Gastroesophageal sphincter (tissue), 4 donors: ENCODE measurements around the gene KDM4C. TPM values are rescaled to one million over a fixed set of nuclear protein-coding genes. Genes with fewer than 3 reads are reported as not detected.

Experiments
- ATAC-seq: fragments of 150-250 bp; one replicate; pipeline ENCODE4 v1.9.1; 2016; ENCODE audit warnings: mild to moderate bottlenecking, moderate library complexity
- H3K27ac ChIP-seq, 4 donors: fragments of 200-600 bp; sonication (generic) in 3 of 4; 1 replicate in 3 of 4; 2 replicates in 1 of 4; pipeline ENCODE4 v1.5.1; 2016 to 2019
- H3K27me3 ChIP-seq: fragments of 200-600 bp; sonication (generic); one replicate; pipeline ENCODE4 v1.5.1; 2019
- H3K36me3 ChIP-seq, 2 donors: fragments of 200-600 bp; sonication (generic); one replicate each; pipeline ENCODE4 v1.5.1; 2019; ENCODE audit warnings: control low read depth in 1 of 2
- H3K4me1 ChIP-seq, 3 donors: fragments of 200-600 bp; sonication (generic); 1 replicate in 2 of 3; 2 replicates in 1 of 3; pipeline ENCODE4 v1.5.1; 2016 to 2019; ENCODE audit warnings: control low read depth in 2 of 3
- H3K4me3 ChIP-seq, 2 donors: fragments of 200-600 bp; sonication (generic); one replicate each; pipeline ENCODE4 v1.5.1; 2019; ENCODE audit warnings: mild to moderate bottlenecking in 1 of 2, moderate library complexity in 1 of 2
- H3K9me3 ChIP-seq, 3 donors: fragments of 200-600 bp; sonication (generic); one replicate each; pipeline ENCODE4 v1.5.1; 2017 to 2019; ENCODE audit warnings: control low read depth in 2 of 3
- CTCF ChIP-seq, 4 experiments: fragments of 200-600 bp in 2 of 4; fragments of 450-650 bp in 2 of 4; sonication (generic) in 1 of 4; IDR thresholded peaks; one replicate each; pipeline ENCODE4 v1.5.1; 2017 to 2019; ENCODE audit warnings: antibody characterized with exemption in 4 of 4, mild to moderate bottlenecking in 2 of 4, moderate library complexity in 2 of 4
- EP300 ChIP-seq: sonication (generic); formaldehyde crosslinking; IDR thresholded peaks from one replicate; pipeline ENCODE4 v1.6.1; 2017; ENCODE audit warnings: antibody characterized with exemption, mild to moderate bottlenecking
- POLR2A ChIP-seq, 2 donors: fragments of 450-650 bp; IDR thresholded peaks; one replicate each; pipeline ENCODE4 v1.6.1; 2017; ENCODE audit warnings: antibody characterized with exemption in 2 of 2, mild to moderate bottlenecking in 2 of 2, moderate library complexity in 1 of 2
- POLR2AphosphoS5 ChIP-seq: sonication (generic); formaldehyde crosslinking; IDR thresholded peaks from one replicate; pipeline ENCODE4 v1.6.1; 2017; ENCODE audit warnings: antibody characterized with exemption
- WGBS, 2 donors: methylation state at CpG; one replicate each; pipeline ENCODE4 v1.1.5; 2018; ENCODE audit warnings: low coverage in 1 of 2; 5-methylcytosine and 5-hydroxymethylcytosine counted together
- total RNA-seq, 4 donors: library from RNA; depleted of rRNA; stranded (reverse); fragments of >200 nt; gene quantifications; one replicate each; pipeline ENCODE4 v1.1.0, GENCODE V29; 2016

Gene KDM4C
- total RNA-seq, 4 donors from 2014 or later: 17.7 to 65.2 (median 29.5) TPM

DNA sequence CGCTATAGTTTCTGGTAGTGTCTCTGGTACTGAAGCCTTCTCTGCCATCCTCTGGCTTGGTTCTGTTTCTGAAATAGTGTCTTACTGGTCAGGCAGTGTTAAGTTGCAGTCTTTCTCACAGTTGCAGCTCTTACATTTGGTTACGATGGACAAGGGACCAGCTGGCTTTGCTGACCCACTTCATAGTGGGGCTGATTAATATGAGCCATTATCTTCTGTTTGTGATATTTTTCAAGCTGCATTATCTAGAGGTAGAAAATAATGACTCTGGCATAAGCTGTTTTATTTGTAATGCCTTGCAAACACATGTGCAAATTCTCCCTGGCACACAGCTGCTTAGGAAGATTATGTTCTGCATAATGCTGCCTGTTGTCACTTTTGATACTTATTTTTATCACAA is 199.1 kb downstream of the KDM4C start:
- Histone ChIP-seq H3K36me3 (peaks cover 0 to 16% of the 10 kb centered on the region in 2 donors), H3K4me1 (peaks cover 0 to 26% (median 0%) of the 10 kb centered on the region in 3 donors), H3K4me3 (no peak overlapping the region), H3K27me3 (no peaks in the 10 kb centered on the region), H3K9me3 (no peaks in the 10 kb centered on the region), H3K27ac (no peak overlapping the region)
- TF ChIP-seq EP300 (no peak), POLR2AphosphoS5 (no peak), POLR2A (IDR thresholded peaks at IDR 0.05) (no peak), CTCF (IDR thresholded peaks at IDR 0.05) (no peak)
- ATAC-seq: no peak
- WGBS, 2 donors: 64 to 86% methylated on average over 1 to 2 of the region's 2 CpGs

DNA sequence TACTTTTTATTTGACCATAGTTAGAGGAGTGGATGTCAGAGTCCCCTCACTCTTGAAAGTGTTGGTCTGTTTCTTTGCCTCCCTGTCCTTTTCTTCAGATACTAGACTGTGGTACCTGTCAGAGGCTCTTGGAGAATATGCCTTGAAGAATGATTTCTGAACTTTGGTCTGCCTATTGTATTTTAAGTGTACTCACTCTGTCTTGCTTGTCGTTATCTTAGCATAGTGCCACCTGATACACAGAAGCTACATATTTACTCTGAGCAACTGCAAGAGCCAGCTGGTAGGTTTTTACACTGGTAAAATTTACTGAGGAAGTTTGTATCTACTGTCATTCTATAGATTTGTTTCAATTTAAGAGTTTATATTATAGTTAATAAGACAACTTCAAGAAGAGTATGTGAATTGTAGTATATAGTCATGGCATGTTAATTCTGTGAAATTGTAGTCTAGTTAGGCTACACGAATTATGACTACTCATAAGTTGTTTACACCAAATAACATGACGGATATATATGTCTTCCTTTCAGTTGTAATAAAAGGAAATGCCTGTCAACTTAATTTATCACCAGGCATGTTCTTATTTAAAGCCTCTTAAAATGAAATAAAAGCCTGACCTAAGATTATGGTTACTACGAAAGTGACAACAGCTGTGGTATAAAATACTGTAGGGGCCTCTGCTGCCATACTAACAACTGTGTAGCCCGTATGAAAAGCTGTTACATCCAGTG is 201.7 kb downstream of the KDM4C start:
- Histone ChIP-seq H3K4me3 (no peak overlapping the region), H3K27me3 (no peaks in the 10 kb centered on the region), H3K27ac (no peak overlapping the region), H3K9me3 (no peaks in the 10 kb centered on the region), H3K36me3 (peaks cover 0 to 16% of the 10 kb centered on the region in 2 donors), H3K4me1 (peaks cover 0 to 22% (median 0%) of the 10 kb centered on the region in 3 donors)
- ATAC-seq: no peak
- WGBS, 2 donors: 62 to 79% methylated on average over 4 to 5 of the region's 5 CpGs
- TF ChIP-seq CTCF (IDR thresholded peaks at IDR 0.05): no peak
- no peak for TF ChIP-seq POLR2A (IDR thresholded peaks at IDR 0.05)

DNA sequence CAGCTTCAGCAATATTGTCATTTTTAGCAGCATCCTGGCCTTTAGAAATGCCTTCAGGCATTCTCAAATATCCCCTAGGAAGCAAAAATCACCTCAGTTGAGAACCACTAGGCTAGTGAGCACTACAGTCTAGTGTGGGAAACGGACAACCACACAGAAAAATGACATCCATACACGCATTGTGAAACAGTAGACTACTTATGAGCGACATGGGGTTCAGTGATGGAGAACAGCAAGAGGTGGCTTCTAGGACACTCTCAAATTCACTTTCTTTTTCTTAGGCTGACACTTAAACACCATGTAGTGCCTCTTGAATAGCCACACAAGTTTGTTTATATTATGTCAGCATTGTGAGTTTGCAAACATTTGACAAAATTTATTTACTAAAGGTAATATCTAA is 203.0 kb downstream of the KDM4C start:
- no peaks in the 10 kb centered on the region for H3K9me3 ChIP-seq
- 96 to 100% methylated on average over 3 of the region's 3 CpGs for WGBS, 2 donors
- TF ChIP-seq CTCF (IDR thresholded peaks at IDR 0.05) (no peak), POLR2A (IDR thresholded peaks at IDR 0.05) (no peak), EP300 (no peak), POLR2AphosphoS5 (no peak)
- no peak overlapping the region for H3K4me3 ChIP-seq
- no peaks in the 10 kb centered on the region for H3K27me3 ChIP-seq
- peaks cover 0 to 16% of the 10 kb centered on the region in 2 donors for H3K36me3 ChIP-seq
- no peak for ATAC-seq
- H3K4me1 ChIP-seq: peaks cover 0 to 9% (median 0%) of the 10 kb centered on the region in 3 donors
- no peak overlapping the region for H3K27ac ChIP-seq

DNA sequence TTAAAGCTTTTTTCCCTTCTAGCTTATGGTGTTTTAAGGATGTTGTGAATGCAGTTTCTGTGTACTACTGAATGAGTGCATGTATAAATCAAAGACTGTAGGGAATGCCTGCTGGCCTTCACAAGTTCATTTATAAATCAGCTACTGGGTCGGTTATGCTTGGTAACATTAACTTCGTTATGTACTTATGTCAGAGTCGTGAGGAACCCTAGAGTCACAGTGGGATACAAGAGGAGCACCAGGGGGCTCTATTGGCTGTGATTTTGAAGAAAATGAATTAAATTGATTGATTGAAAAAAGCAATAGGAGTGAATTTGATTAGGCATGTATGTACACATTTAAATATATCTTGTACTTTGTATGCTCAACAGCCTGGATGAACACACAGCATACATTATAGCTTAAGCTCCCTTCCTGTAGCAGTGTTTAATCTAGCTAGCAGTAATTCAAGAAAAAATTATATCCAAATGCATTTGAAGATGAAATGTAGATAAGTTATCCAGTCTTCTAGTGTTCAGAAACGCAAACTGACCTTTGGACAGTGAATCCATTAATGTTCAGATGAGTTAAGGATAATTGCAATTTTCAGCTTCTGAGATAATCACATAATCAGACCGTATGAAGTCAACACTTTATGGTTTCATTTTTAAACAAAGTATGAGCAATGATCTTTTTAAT is 204.2 kb downstream of the KDM4C start:
- H3K27me3 ChIP-seq: no peaks in the 10 kb centered on the region
- H3K4me3 ChIP-seq: no peak overlapping the region
- TF ChIP-seq EP300 (no peak), POLR2A (IDR thresholded peaks at IDR 0.05) (no peak), POLR2AphosphoS5 (no peak), CTCF (IDR thresholded peaks at IDR 0.05) (no peak)
- H3K9me3 ChIP-seq: no peaks in the 10 kb centered on the region
- 69 to 84% methylated on average over 5 of the region's 5 CpGs for WGBS, 2 donors
- ATAC-seq: no peak
- H3K27ac ChIP-seq: no peak overlapping the region
- H3K4me1 ChIP-seq: peaks cover 0 to 5% (median 0%) of the 10 kb centered on the region in 3 donors
- H3K36me3 ChIP-seq: peaks cover 0 to 16% of the 10 kb centered on the region in 2 donors

- Histone ChIP-seq H3K9me3 (no peaks in the 10 kb centered on the region), H3K36me3 (peaks cover 0 to 3% of the 10 kb centered on the region in 2 donors), H3K4me1 (peaks cover 0 to 12% (median 0%) of the 10 kb centered on the region in 3 donors), H3K27ac (no peak overlapping the region), H3K4me3 (no peak overlapping the region), H3K27me3 (no peaks in the 10 kb centered on the region)
- no peak for ATAC-seq
- TF ChIP-seq POLR2AphosphoS5 (no peak), CTCF (IDR thresholded peaks at IDR 0.05) (no peak), EP300 (no peak), POLR2A (IDR thresholded peaks at IDR 0.05) (no peak)
- 92 to 100% methylated on average over 1 of the region's 1 CpG for WGBS, 2 donors
Measured at GRCh38 chr9:6965566-6965965, 207.8 kb downstream of the KDM4C start.
